GM10847 (cell line): ENCODE data around the gene RAB11B.

Source experiments
- POLR2A ChIP-seq: IDR thresholded peaks from 2 replicates; pipeline ENCODE4 v1.6.1; 2011; ENCODE audit not compliant: insufficient read length; ENCODE audit errors: extremely low read depth

The RAB11B gene

GRCh38 chr19:8389891-8390616, at the start of gene RAB11B:
TSS of gene RAB11B (plus strand) at chr19:8390360. CDS start at chr19:8390417, 57 bp downstream.
- peak; percentile 67 for TF ChIP-seq POLR2A

GRCh38 chr19:8342316-8342683, 47.9 kb upstream of the RAB11B start:
- TF ChIP-seq POLR2A = no peak

- TF ChIP-seq POLR2A = no peak
Measured at GRCh38 chr19:8342684-8343482, 47.3 kb upstream of the RAB11B start, which contains the start of gene KANK3. TSS of gene KANK3 (minus strand) at chr19:8343262. CDS start at chr19:8337828, 5,434 bp downstream.

- no peak for TF ChIP-seq POLR2A
Measured at GRCh38 chr19:8343483-8343844, 46.7 kb upstream of the RAB11B start.

- no peak for TF ChIP-seq POLR2A
Measured at GRCh38 chr19:8352134-8352827, 37.9 kb upstream of the RAB11B start.

- no peak for TF ChIP-seq POLR2A
Measured at GRCh38 chr19:8355631-8356402, 34.3 kb upstream of the RAB11B start.

- no peak for TF ChIP-seq POLR2A
Measured at GRCh38 chr19:8357007-8357521, 33.1 kb upstream of the RAB11B start.

- TF ChIP-seq POLR2A = no peak
Measured at GRCh38 chr19:8358948-8359347, 31.2 kb upstream of the RAB11B start.

- TF ChIP-seq POLR2A = no peak
Measured at GRCh38 chr19:8360196-8360595, 30.0 kb upstream of the RAB11B start.

GRCh38 chr19:8361921-8362793, 28.0 kb upstream of the RAB11B start:
- no peak for TF ChIP-seq POLR2A

- TF ChIP-seq POLR2A = no peak
Measured at GRCh38 chr19:8363803-8364771, 26.1 kb upstream of the RAB11B start, which contains the start of gene ANGPTL4. TSS of gene ANGPTL4 (plus strand) at chr19:8364155. CDS start at chr19:8364322, 167 bp downstream.

- TF ChIP-seq POLR2A = no peak
Measured at GRCh38 chr19:8366121-8366581, 24.0 kb upstream of the RAB11B start.

- TF ChIP-seq POLR2A = no peak
Measured at GRCh38 chr19:8366961-8367326, 23.2 kb upstream of the RAB11B start.
